GM19351 (cell line): ENCODE measurements around the gene PARVG.

Experiments
- ATAC-seq: cut with Tn5 transposase; IDR thresholded peaks from one replicate; pipeline ENCODE4 v1.9.1; 2021; ENCODE audit warnings: mild to moderate bottlenecking, moderate library complexity; ENCODE audit not compliant: unreplicated experiment

Gene PARVG

GRCh38 chr22:44154436-44154942 lies 26.2 kb upstream of the PARVG start:
- no peak for ATAC-seq

DNA sequence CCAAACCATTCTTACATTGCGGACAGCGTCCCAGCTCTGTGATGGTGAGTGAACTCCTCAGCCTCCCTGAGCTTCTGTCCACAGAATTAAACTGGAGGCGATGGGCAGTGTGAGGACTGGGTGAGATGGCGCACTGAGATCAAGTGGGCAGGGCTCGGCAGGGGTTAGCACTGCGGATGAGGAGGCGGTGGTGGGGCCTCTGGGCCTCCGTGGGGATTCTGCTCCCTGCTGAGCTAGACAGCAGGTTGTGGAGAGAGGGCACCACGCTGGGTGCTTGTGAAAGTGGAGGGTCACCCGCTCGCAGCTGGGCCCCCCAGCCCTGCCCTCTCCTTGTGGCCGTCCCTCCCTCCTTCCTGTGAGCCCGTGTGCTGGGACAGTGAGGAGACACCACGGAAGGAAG lies 25.6 kb upstream of the PARVG start:
- ATAC-seq = no peak

DNA sequence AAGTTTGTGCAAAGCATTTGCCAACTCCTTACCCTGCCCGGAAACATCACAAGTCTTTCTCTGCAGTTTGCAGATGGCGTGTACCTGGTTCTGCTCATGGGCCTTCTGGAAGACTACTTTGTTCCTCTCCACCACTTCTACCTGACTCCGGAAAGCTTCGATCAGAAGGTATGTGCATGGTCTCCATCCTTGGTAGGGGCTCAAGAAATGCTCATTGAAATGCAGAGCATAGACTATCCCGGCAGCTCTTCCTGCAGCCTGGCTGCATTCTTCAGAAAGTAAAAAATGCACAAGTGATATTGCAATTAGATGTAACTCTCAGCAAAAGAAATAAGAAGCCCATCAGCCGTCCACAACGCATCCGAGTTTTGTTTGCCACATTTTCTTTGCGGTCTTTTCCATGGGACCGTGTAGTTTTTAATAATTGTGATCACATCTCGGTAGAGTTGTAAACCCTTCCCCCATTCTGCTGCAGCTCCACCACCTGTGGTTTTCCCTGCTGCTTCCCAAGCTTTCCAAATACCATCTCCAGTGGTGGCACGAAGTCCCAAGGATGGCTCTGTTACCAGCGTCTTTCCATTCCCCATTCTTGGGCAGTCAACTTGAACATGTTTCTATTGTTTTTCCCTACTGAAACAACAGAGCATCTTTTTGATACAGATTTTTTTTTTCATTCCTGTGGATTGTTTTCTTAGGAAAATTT lies 22.7 kb upstream of the PARVG start:
- no peak for ATAC-seq

- ATAC-seq = no peak
Observed at GRCh38 chr22:44158816-44159215, 21.9 kb upstream of the PARVG start.

GRCh38 chr22:44159221-44159620 lies 21.5 kb upstream of the PARVG start:
- no peak for ATAC-seq

- no peak for ATAC-seq
Observed at GRCh38 chr22:44159811-44160210, 20.9 kb upstream of the PARVG start.

DNA sequence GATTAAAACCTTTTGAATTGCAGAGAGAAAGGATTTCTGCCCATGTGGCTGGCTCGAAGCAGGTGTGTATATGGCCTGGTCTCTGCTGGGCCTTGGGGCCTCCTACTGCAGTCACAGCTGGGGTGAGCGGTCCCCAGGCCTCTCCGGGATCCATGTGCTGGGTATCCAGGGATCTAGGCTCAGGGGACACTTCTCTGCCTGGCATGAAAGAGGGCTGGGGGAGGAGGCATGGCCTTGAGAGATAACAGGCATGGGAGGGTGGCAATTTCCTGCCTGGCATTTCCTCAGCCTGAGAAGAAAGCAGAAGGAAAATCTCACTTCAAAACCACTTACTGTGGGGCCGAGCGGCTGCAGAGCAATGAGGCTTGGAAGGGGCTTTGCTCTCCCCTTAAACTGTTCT lies 20.3 kb upstream of the PARVG start:
- no peak for ATAC-seq

- ATAC-seq = no peak
Observed at GRCh38 chr22:44161673-44162072, 19.1 kb upstream of the PARVG start.

DNA sequence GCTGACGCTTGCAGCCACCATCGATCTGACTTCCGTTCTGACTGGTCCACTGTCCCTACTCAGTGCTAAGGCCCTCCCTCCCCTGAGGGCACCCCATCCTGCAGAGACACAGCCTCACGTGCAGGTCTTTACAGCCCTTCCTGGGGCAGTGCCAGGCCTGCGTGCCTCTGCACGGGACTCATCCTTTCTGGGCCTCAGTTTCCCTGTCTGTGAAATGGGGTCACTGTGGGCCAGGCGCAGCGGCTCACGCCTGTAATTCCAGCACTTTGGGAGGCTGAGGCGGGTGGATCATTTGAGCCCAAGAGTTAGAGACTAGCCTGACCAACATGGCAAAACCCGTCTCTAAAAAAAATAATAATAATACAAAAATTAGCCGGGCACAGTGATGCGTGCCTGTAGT lies 17.8 kb upstream of the PARVG start:
- no peak for ATAC-seq

DNA sequence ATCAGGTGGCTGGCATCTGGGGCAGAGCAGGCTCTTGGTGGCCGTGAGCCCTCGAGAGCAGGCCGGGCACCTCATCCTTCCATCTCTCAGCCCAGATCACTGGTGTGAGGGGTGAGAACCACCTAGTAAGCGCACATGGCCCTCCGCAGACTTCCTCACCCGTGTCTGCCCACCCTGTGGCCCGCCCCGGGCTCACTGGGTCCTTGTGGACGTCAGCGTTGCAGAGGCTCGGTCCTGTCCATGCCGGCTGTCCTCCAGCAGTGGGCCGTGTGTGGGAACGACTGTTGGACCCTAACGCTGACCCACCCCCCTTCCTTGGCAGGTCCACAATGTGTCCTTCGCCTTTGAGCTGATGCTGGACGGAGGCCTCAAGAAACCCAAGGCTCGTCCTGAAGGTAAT lies 17.2 kb upstream of the PARVG start:
- no peak for ATAC-seq

DNA sequence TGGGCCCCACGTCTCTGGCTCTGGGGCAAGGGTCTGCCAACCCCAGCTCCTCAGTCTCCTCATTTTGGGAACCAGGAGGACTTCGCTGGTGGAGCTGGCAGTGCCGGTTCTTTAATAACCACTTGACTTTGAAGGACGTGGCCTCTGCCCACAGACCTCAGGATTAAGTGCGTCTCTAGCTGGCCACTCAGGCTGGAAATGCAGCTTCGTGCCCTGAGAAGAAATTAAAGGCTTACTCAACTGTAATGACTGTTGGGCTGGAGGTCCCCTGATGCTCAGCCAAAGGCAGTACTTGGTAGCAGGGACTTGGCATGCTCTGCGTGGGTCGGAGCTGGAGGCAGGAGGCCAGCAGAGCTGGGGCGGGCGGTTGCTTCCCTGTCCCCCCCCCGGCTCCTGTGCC lies 16.7 kb upstream of the PARVG start:
- ATAC-seq = no peak

DNA sequence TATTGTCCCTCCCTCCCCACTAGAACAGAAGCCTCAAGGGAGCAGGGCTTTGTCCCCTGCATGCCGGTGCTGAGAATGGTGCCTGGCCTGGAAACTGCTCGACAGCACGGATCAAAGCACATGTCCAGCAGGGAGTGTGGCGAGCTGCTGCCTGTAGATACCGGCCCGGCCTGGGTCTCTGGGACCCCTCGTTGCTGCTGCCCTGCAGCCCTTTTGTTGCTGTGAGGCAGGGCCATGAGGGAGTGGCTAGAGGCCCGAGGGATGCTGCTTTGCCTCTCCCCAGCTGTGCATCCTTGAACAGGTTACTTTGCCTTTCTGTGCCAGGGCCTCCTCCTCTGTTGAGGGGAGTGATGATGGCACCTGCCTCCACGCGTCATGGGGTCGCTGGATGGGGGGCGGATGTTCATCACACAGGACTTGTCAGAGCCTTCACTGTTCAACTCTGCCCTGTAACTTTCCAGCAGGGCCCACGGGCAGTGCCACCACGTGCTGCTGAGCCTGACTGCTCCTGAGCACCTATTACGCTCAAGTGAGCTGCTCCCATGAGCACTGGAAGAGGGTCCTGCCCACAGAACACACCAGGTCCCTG lies 15.3 kb upstream of the PARVG start:
- no peak for ATAC-seq

GRCh38 chr22:44166498-44167276 lies 14.0 kb upstream of the PARVG start:
- no peak for ATAC-seq

- ATAC-seq = no peak
Observed at GRCh38 chr22:44167501-44167900, 13.2 kb upstream of the PARVG start.

- no peak for ATAC-seq
Observed at GRCh38 chr22:44168206-44168605, 12.5 kb upstream of the PARVG start.

- ATAC-seq = no peak
Observed at GRCh38 chr22:44170470-44170869, 10.3 kb upstream of the PARVG start.

- no peak for ATAC-seq
Observed at GRCh38 chr22:44171561-44171960, 9.2 kb upstream of the PARVG start.

DNA sequence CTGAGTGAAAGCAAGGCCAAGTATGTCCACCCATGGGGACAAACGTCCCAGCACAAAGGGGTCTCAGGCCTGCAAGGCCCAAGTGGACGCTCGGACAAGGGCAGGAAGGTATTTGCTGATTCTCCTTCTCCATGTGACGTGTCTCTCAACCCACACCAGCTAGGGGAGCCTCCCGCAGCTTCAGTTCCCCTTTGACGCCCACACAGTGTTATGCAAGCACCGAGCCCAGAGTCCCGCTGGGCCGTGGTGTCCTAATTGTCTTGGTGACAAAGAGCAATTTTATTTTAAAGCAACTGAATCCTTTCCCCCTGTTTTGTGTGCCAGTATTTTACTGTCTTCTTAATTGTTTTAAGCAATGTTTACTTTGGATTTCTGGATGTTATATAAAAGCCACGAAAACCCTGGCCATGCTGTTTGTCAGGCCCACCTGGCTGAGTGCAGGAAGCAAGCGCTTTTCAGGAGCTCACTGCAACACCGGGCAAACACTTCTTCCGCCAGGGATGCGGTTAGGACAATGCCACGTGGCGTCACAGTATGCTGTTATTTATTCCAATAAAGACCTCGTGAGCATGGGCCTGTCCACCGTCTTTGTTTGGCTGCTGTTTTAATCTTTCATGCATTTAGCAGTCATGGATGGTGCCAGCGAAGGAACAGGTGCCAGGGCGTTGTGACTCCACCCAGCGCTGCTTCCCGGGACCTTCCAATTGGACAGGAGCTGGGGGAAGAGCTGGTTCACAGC lies 8.2 kb upstream of the PARVG start:
- ATAC-seq = peak; percentile 80

DNA sequence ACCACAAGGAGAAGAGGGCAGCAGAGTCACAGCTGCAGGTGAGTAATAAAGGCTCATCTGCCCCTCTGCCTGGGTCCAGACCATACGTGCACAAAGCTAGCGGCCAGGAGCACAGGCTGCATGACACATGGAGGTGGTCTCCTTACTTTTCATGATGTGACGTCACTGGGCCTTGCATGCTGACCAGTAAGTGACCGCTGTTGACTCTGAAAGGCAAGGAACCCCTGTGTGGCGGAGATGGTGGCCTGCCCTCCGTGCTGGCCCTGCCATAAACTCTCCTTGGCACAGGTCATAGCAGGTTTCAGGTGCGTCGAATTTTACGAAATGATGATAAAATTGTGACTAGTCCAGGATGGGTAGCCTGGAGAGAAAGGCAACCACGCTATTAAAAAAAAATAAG lies 7.6 kb upstream of the PARVG start:
- no peak for ATAC-seq

GRCh38 chr22:44175676-44176075 lies 5.0 kb upstream of the PARVG start:
- no peak for ATAC-seq
